ENCODE measurements around the gene IRF7. TPM values are rescaled to one million over a fixed set of nuclear protein-coding genes. Genes with fewer than 3 reads are reported as not detected.

IRF7 gene
- total and polyA plus RNA-seq, 4 donors, result 15.7 to 62.4 (median 37.0) TPM

DNA sequence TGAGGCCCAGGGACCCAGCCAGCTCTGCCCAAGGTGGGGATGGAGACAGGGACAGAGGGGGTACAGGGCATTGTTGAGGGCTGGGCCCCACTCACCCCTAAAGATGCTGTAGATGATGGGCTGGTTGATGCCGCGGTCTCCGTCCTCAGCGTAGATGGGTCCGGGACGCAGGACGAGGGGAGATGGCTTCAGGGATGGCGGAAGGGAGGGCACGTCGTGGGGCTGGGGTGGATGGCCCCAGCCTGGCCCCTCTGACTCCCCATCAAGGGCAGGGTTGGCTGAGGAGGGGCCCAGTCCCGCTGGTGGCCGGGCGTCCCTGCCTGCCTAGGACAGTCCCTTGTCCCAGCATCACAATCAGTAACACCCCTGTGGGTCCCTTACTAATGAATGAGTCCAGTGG is 4.5 kb upstream of the IRF7 start:
- Histone ChIP-seq H3K4me1 (ENCODE audit: control insufficient read depth in 4 of 4, insufficient read depth in 4 of 4, low read length in 3 of 4) (peaks cover under 1 to 32% (median 17%) of the 10 kb centered on the region in 4 donors), H3K27ac (ENCODE audit: low read depth in 1 of 2, low read length in 2 of 2) (no peak overlapping the region), H3K4me3 (ENCODE audit: low read depth in 1 of 3, low read length in 3 of 3) (no peak overlapping the region), H3K36me3 (ENCODE audit: control insufficient read depth in 4 of 4, insufficient read depth in 3 of 4, low read depth in 1 of 4, low read length in 3 of 4) (peaks cover 0 to 5% (median 2%) of the 10 kb centered on the region in 4 donors), H3K27me3 (ENCODE audit: control insufficient read depth in 4 of 4, insufficient read depth in 4 of 4, low read length in 3 of 4) (no peaks in the 10 kb centered on the region), H3K9me3 (ENCODE audit: control insufficient read depth in 4 of 4, low read length in 3 of 4) (no peaks in the 10 kb centered on the region), H3K9ac (ENCODE audit: low read depth in 1 of 2, low read length in 2 of 2) (no peak overlapping the region)
- WGBS, result 98% methylated on average over 13 of the region's 13 CpGs
- TF ChIP-seq, protein P1, sequence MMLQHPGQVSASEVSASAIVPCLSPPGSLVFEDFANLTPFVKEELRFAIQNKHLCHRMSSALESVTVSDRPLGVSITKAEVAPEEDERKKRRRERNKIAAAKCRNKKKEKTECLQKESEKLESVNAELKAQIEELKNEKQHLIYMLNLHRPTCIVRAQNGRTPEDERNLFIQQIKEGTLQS (IDR thresholded peaks at IDR 0.05), result no peak
- no peak for DNase-seq (ENCODE audit: low spot score)

DNA sequence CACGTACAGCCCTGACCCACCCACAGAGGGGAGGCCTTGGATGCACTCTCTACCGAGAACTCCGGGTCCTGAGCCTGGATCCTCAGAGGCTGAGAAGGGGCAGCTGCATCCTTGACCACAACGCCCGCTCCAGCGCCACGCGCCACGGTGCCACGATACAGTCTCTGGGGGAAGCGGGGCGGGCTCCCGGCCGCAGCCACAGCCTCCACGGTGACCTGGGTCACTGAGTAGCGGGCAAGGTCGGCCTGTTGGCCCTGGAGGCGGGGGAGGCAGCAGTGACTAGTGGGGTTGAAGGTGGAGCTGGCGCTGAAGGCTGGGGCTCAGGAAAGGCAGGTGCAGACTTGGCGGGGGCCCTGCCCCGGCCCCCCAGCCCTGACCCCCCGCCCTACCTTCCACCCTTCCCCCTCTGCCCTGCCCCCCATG is 3.9 kb upstream of the IRF7 start:
- H3K9ac ChIP-seq (ENCODE audit: low read depth in 1 of 2, low read length in 2 of 2), result no peak overlapping the region
- 95% methylated on average over 22 of the region's 22 CpGs for WGBS
- no peaks in the 10 kb centered on the region for H3K27me3 ChIP-seq (ENCODE audit: control insufficient read depth in 4 of 4, insufficient read depth in 4 of 4, low read length in 3 of 4)
- peaks cover 0 to 5% (median 2%) of the 10 kb centered on the region in 4 donors for H3K36me3 ChIP-seq (ENCODE audit: control insufficient read depth in 4 of 4, insufficient read depth in 3 of 4, low read depth in 1 of 4, low read length in 3 of 4)
- no peaks in the 10 kb centered on the region for H3K9me3 ChIP-seq (ENCODE audit: control insufficient read depth in 4 of 4, low read length in 3 of 4)
- H3K27ac ChIP-seq (ENCODE audit: low read depth in 1 of 2, low read length in 2 of 2), result no peak overlapping the region
- no peak overlapping the region for H3K4me3 ChIP-seq (ENCODE audit: low read depth in 1 of 3, low read length in 3 of 3)
- peaks cover 0 to 32% (median 20%) of the 10 kb centered on the region in 4 donors for H3K4me1 ChIP-seq (ENCODE audit: control insufficient read depth in 4 of 4, insufficient read depth in 4 of 4, low read length in 3 of 4)
- DNase-seq (ENCODE audit: low spot score), result no peak
- no peak for TF ChIP-seq HNF4A (conservative IDR thresholded peaks at IDR 0.05)
- no peak for TF ChIP-seq FOXA1 (IDR thresholded peaks at IDR 0.05)
- TF ChIP-seq, protein P2, sequence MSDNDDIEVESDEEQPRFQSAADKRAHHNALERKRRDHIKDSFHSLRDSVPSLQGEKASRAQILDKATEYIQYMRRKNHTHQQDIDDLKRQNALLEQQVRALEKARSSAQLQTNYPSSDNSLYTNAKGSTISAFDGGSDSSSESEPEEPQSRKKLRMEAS (IDR thresholded peaks at IDR 0.05), result no peak
- no peak for TF ChIP-seq RAD21 (IDR thresholded peaks at IDR 0.05)
- TF ChIP-seq, protein P1 (IDR thresholded peaks at IDR 0.05), result no peak
- no peak for TF ChIP-seq NR2F2 (IDR thresholded peaks at IDR 0.05)
- no peak for TF ChIP-seq JUND (IDR thresholded peaks at IDR 0.05)
- TF ChIP-seq, protein P3, sequence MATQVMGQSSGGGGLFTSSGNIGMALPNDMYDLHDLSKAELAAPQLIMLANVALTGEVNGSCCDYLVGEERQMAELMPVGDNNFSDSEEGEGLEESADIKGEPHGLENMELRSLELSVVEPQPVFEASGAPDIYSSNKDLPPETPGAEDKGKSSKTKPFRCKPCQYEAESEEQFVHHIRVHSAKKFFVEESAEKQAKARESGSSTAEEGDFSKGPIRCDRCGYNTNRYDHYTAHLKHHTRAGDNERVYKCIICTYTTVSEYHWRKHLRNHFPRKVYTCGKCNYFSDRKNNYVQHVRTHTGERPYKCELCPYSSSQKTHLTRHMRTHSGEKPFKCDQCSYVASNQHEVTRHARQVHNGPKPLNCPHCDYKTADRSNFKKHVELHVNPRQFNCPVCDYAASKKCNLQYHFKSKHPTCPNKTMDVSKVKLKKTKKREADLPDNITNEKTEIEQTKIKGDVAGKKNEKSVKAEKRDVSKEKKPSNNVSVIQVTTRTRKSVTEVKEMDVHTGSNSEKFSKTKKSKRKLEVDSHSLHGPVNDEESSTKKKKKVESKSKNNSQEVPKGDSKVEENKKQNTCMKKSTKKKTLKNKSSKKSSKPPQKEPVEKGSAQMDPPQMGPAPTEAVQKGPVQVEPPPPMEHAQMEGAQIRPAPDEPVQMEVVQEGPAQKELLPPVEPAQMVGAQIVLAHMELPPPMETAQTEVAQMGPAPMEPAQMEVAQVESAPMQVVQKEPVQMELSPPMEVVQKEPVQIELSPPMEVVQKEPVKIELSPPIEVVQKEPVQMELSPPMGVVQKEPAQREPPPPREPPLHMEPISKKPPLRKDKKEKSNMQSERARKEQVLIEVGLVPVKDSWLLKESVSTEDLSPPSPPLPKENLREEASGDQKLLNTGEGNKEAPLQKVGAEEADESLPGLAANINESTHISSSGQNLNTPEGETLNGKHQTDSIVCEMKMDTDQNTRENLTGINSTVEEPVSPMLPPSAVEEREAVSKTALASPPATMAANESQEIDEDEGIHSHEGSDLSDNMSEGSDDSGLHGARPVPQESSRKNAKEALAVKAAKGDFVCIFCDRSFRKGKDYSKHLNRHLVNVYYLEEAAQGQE (IDR thresholded peaks at IDR 0.05), result no peak
- TF ChIP-seq, protein P4, sequence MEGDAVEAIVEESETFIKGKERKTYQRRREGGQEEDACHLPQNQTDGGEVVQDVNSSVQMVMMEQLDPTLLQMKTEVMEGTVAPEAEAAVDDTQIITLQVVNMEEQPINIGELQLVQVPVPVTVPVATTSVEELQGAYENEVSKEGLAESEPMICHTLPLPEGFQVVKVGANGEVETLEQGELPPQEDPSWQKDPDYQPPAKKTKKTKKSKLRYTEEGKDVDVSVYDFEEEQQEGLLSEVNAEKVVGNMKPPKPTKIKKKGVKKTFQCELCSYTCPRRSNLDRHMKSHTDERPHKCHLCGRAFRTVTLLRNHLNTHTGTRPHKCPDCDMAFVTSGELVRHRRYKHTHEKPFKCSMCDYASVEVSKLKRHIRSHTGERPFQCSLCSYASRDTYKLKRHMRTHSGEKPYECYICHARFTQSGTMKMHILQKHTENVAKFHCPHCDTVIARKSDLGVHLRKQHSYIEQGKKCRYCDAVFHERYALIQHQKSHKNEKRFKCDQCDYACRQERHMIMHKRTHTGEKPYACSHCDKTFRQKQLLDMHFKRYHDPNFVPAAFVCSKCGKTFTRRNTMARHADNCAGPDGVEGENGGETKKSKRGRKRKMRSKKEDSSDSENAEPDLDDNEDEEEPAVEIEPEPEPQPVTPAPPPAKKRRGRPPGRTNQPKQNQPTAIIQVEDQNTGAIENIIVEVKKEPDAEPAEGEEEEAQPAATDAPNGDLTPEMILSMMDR (IDR thresholded peaks at IDR 0.05; ENCODE audit: low read depth, low read length, missing input control), result no peak
- TF ChIP-seq YY1 (IDR thresholded peaks at IDR 0.05), result no peak
- no peak for TF ChIP-seq FOXA2 (IDR thresholded peaks at IDR 0.05)
- TF ChIP-seq HNF4G (IDR thresholded peaks at IDR 0.05), result no peak

Measured in liver (tissue), 9 donors.